Rectal smooth muscle tissue (tissue), 1 donor: Measurements from ENCODE around the gene SLC43A2.

Experiments
- H3K27ac ChIP-seq: one replicate; pipeline ENCODE4 v1.7.0; 2013; ENCODE audit warnings: low read depth, low read length, inconsistent platforms
- H3K27me3 ChIP-seq: one replicate; pipeline ENCODE4 v1.7.0; 2013; ENCODE audit warnings: low read length; ENCODE audit not compliant: control insufficient read depth, insufficient read depth
- H3K36me3 ChIP-seq: one replicate; pipeline ENCODE4 v1.7.0; 2013; ENCODE audit warnings: low read length; ENCODE audit not compliant: control insufficient read depth, insufficient read depth
- H3K4me1 ChIP-seq: one replicate; pipeline ENCODE4 v1.7.0; 2013; ENCODE audit warnings: low read length; ENCODE audit not compliant: control insufficient read depth, insufficient read depth
- H3K4me3 ChIP-seq: one replicate; pipeline ENCODE4 v1.7.0; 2013; ENCODE audit warnings: low read length
- H3K9ac ChIP-seq: one replicate; pipeline ENCODE4 v1.7.0; 2013; ENCODE audit warnings: low read length

Gene SLC43A2

GRCh38 chr17:1648963-1649843, 20.6 kb upstream of the SLC43A2 start:
- peak overlapping the region; percentile 64 for H3K9ac ChIP-seq
- H3K4me1 ChIP-seq: peaks cover 15% of the 10 kb centered on the region
- peak overlapping the region; percentile 97 for H3K27ac ChIP-seq
- peaks cover 36% of the 10 kb centered on the region for H3K36me3 ChIP-seq
- H3K4me3 ChIP-seq: peak overlapping the region; percentile 76
- H3K27me3 ChIP-seq: no peaks in the 10 kb centered on the region

GRCh38 chr17:1648173-1648962, 19.7 kb upstream of the SLC43A2 start:
- peaks cover 17% of the 10 kb centered on the region for H3K4me1 ChIP-seq
- H3K4me3 ChIP-seq: peak overlapping the region; percentile 63
- H3K9ac ChIP-seq: no peak overlapping the region
- peaks cover 28% of the 10 kb centered on the region for H3K36me3 ChIP-seq
- no peaks in the 10 kb centered on the region for H3K27me3 ChIP-seq
- peak overlapping the region; percentile 78 for H3K27ac ChIP-seq

- Histone ChIP-seq H3K27ac (peak overlapping the region; percentile 78), H3K4me3 (peak overlapping the region; percentile 63)
Measured at GRCh38 chr17:1647802-1648171, 19.2 kb upstream of the SLC43A2 start.

GRCh38 chr17:1646199-1646875, 17.7 kb upstream of the SLC43A2 start:
- H3K36me3 ChIP-seq: peaks cover 8% of the 10 kb centered on the region
- H3K27me3 ChIP-seq: no peaks in the 10 kb centered on the region
- peak overlapping the region; percentile 19 for H3K27ac ChIP-seq
- peaks cover 17% of the 10 kb centered on the region for H3K4me1 ChIP-seq
- no peak overlapping the region for H3K9ac ChIP-seq
- no peak overlapping the region for H3K4me3 ChIP-seq

More at GRCh38 chr17:1647802-1648171, 19.2 kb upstream of the SLC43A2 start:
- Histone ChIP-seq H3K4me1 (peaks cover 17% of the 10 kb centered on the region), H3K36me3 (peaks cover 22% of the 10 kb centered on the region), H3K27me3 (no peaks in the 10 kb centered on the region), H3K9ac (no peak overlapping the region)

- peak within 1 kb of the TSS; percentile 74 for H3K4me3 ChIP-seq
- no peaks in the 10 kb centered on the region for H3K27me3 ChIP-seq
- peak within 1 kb of the TSS; percentile 19 for H3K27ac ChIP-seq
- H3K4me1 ChIP-seq: peaks cover 17% of the 10 kb centered on the region
- H3K36me3 ChIP-seq: no peaks in the 10 kb centered on the region
- no peak within 1 kb of the TSS for H3K9ac ChIP-seq
Measured at GRCh38 chr17:1645207-1646171, 16.9 kb upstream of the SLC43A2 start, which contains the start of gene SCARF1. TSS of gene SCARF1 (minus strand) at chr17:1645732. CDS start at chr17:1645697, 35 bp downstream.

GRCh38 chr17:1644493-1645206, 16.0 kb upstream of the SLC43A2 start:
- Histone ChIP-seq H3K27ac (no peak overlapping the region), H3K4me3 (peak overlapping the region; percentile 74), H3K9ac (no peak overlapping the region), H3K4me1 (peaks cover 13% of the 10 kb centered on the region), H3K36me3 (no peaks in the 10 kb centered on the region), H3K27me3 (no peaks in the 10 kb centered on the region)

GRCh38 chr17:1643999-1644492, 15.4 kb upstream of the SLC43A2 start:
- Histone ChIP-seq H3K27me3 (no peaks in the 10 kb centered on the region), H3K9ac (no peak overlapping the region), H3K36me3 (no peaks in the 10 kb centered on the region), H3K4me3 (peak overlapping the region; percentile 74), H3K27ac (no peak overlapping the region), H3K4me1 (peaks cover 13% of the 10 kb centered on the region)

- Histone ChIP-seq H3K4me3 (peak overlapping the region; percentile 74), H3K9ac (no peak overlapping the region), H3K36me3 (no peaks in the 10 kb centered on the region), H3K4me1 (peaks cover 13% of the 10 kb centered on the region), H3K27me3 (no peaks in the 10 kb centered on the region), H3K27ac (no peak overlapping the region)
Measured at GRCh38 chr17:1643293-1643998, 14.8 kb upstream of the SLC43A2 start.

- H3K27ac ChIP-seq: no peak overlapping the region
- peaks cover 2% of the 10 kb centered on the region for H3K4me1 ChIP-seq
- no peak overlapping the region for H3K9ac ChIP-seq
- no peaks in the 10 kb centered on the region for H3K36me3 ChIP-seq
- H3K27me3 ChIP-seq: no peaks in the 10 kb centered on the region
- no peak overlapping the region for H3K4me3 ChIP-seq
Measured at GRCh38 chr17:1641065-1641403, 12.4 kb upstream of the SLC43A2 start.

GRCh38 chr17:1640329-1641064, 11.9 kb upstream of the SLC43A2 start:
- no peak overlapping the region for H3K27ac ChIP-seq
- no peaks in the 10 kb centered on the region for H3K27me3 ChIP-seq
- H3K9ac ChIP-seq: no peak overlapping the region
- peaks cover 2% of the 10 kb centered on the region for H3K4me1 ChIP-seq
- H3K36me3 ChIP-seq: no peaks in the 10 kb centered on the region
- H3K4me3 ChIP-seq: no peak overlapping the region
